K562 (cell line): Measurements from ENCODE around the gene SHB. TPM values are rescaled to one million over a fixed set of nuclear protein-coding genes. Genes with fewer than 3 reads are reported as not detected.

Experiments
- ATAC-seq: fragments of 200-7000 bp; cut with Tn5 transposase; 3 replicates; pipeline ENCODE4 v1.9.1; 2020; ENCODE audit warnings: moderate library complexity
- BruUV-seq: library from RNA; stranded (reverse); fragments of 400-500 nt; replicated peaks from 2 replicates; lab custom pipeline; 2021; lab: Mats Ljungman, UMichigan
- CTCF ChIA-PET: fragments of 300-600 bp; formaldehyde crosslinking; extraction: SDS; loops from one replicate; lab custom pipeline; 2021; ENCODE audit warnings: low intra/inter-chr PET ratio; lab: Yijun Ruan, JAX
- POLR2A ChIA-PET: fragments of 300-600, 350-650 bp; sonication (Branson Sonifier 250); formaldehyde crosslinking; extraction: SDS; loops from one replicate; lab custom pipeline; 2021; ENCODE audit warnings: antibody characterized with exemption, inconsistent platforms; lab: Yijun Ruan, JAX
- DNase-seq, 4 experiments: peaks; one replicate each; pipeline versions ENCODE4 v3.0.0 to v3.0.0-alpha.2; 2011 to 2018; ENCODE audit warnings: low spot score in 3 of 4, mixed read lengths in 3 of 4; ENCODE audit errors: extremely low read depth in 1 of 4
- FAIRE-seq: peaks from 2 replicates; lab custom pipeline; 2011; peaks lifted over from hg19 to GRCh38; lab: Jason Lieb, UNC
- H2AFZ ChIP-seq: 2 replicates; pipeline ENCODE4 v1.6.0; 2011; ENCODE audit warnings: low read depth, low read length, control low read depth, inconsistent platforms
- H3K27ac ChIP-seq: fragments of 200-600 bp; 3 replicates; pipeline ENCODE4 v1.8.0; 2011; ENCODE audit warnings: low read depth, mild to moderate bottlenecking, control low read depth, inconsistent platforms, low read length, moderate library complexity, mixed read lengths; ENCODE audit errors: extremely low read depth
- H3K27me3 ChIP-seq, 2 experiments: fragments of 300-600 bp in 1 of 2; 2 replicates in 1 of 2; 3 replicates in 1 of 2; pipeline versions ENCODE4 v1.6.0 to v1.8.0; 2011; ENCODE audit warnings: inconsistent platforms in 2 of 2, low read length in 2 of 2, mild to moderate bottlenecking in 1 of 2, mixed read lengths in 1 of 2, moderate library complexity in 1 of 2; ENCODE audit not compliant: control insufficient read depth in 2 of 2, insufficient read depth in 2 of 2
- H3K36me3 ChIP-seq: fragments of 300-600 bp; 3 replicates; pipeline ENCODE4 v1.8.0; 2011; ENCODE audit warnings: mild to moderate bottlenecking, low read length, inconsistent platforms; ENCODE audit not compliant: control insufficient read depth, insufficient read depth
- H3K4me1 ChIP-seq, 2 experiments: fragments of 200-600 bp in 1 of 2; replicated peaks in 1 of 2; 2 replicates in 1 of 2; 3 replicates in 1 of 2; pipeline versions ENCODE4 v1.5.1 to v1.8.0; 2011; ENCODE audit warnings: inconsistent platforms in 2 of 2, low read length in 2 of 2, mild to moderate bottlenecking in 1 of 2, mixed read lengths in 1 of 2, moderate library complexity in 1 of 2; ENCODE audit not compliant: control insufficient read depth in 2 of 2, insufficient read depth in 2 of 2
- H3K4me2 ChIP-seq: 2 replicates; pipeline ENCODE4 v1.6.1; 2011; ENCODE audit warnings: low read length, control low read depth, inconsistent platforms, mixed read lengths; ENCODE audit not compliant: insufficient read depth
- H3K4me3 ChIP-seq: fragments of 200-600 bp; sonication (generic), shearing (Covaris generic); 2 replicates; pipeline ENCODE4 v1.5.1; 2016; ENCODE audit warnings: control low read depth, inconsistent platforms
- H3K79me2 ChIP-seq: fragments of 200-600 bp; 3 replicates; pipeline ENCODE4 v1.8.0; 2011; ENCODE audit warnings: low read length, inconsistent platforms; ENCODE audit not compliant: control insufficient read depth, insufficient read depth
- H3K9ac ChIP-seq, 2 experiments: 2 replicates each; pipeline versions ENCODE4 v1.6.0 to v1.6.1; 2011; ENCODE audit warnings: low read depth in 2 of 2, low read length in 2 of 2, control low read depth in 1 of 2, inconsistent platforms in 1 of 2, mild to moderate bottlenecking in 1 of 2, mixed read lengths in 1 of 2; ENCODE audit not compliant: insufficient read depth in 1 of 2
- H3K9me1 ChIP-seq: one replicate; pipeline ENCODE4 v1.6.0; 2011; ENCODE audit warnings: inconsistent platforms, mild to moderate bottlenecking, low read length, moderate library complexity; ENCODE audit not compliant: control insufficient read depth, insufficient read depth
- H3K9me3 ChIP-seq: replicated peaks from 2 replicates; pipeline ENCODE4 v1.5.1; 2011; ENCODE audit warnings: low read depth, low read length, inconsistent platforms; ENCODE audit not compliant: control insufficient read depth, insufficient read depth
- H4K20me1 ChIP-seq: replicated peaks from 2 replicates; pipeline ENCODE4 v1.6.1; 2011; ENCODE audit warnings: low read length, inconsistent platforms, mixed read lengths; ENCODE audit not compliant: control insufficient read depth, insufficient read depth
- ATF7 ChIP-seq: fragments of 450-650 bp; IDR thresholded peaks from 2 replicates; pipeline ENCODE4 v1.7.1; 2014; ENCODE audit warnings: mild to moderate bottlenecking, moderate library complexity
- CC2D1A ChIP-seq: fragments of 450-650 bp; IDR thresholded peaks from 2 replicates; pipeline ENCODE4 v1.6.1; 2017; ENCODE audit warnings: mild to moderate bottlenecking
- CEBPB ChIP-seq: fragments of 450-650 bp; IDR thresholded peaks from 2 replicates; pipeline ENCODE4 v1.6.1; 2016; ENCODE audit warnings: missing genetic modification characterization, missing compliant biosample characterization
- CREB1 ChIP-seq, 2 experiments: sonication (generic) in 1 of 2; formaldehyde crosslinking in 1 of 2; IDR thresholded peaks; 2 replicates each; pipeline versions ENCODE4 v1.6.1 to v1.8.0; 2012 to 2022; ENCODE audit warnings: inconsistent platforms in 1 of 2, mild to moderate bottlenecking in 1 of 2, missing genetic modification reagents in 1 of 2, moderate library complexity in 1 of 2
- HDAC1 ChIP-seq, 2 experiments: fragments of 450-650 bp; IDR thresholded peaks; 2 replicates each; pipeline ENCODE4 v1.6.1; 2016 to 2017; ENCODE audit warnings: inconsistent platforms in 1 of 2, mild to moderate bottlenecking in 1 of 2, moderate library complexity in 1 of 2
- HOXB6 ChIP-seq: fragments of 250-450 bp; sonication (Bioruptor Pico); IDR thresholded peaks from 2 replicates; pipeline ENCODE4 v1.5.1; 2022; ENCODE audit warnings: mild to moderate bottlenecking, borderline replicate concordance
- KAT2B ChIP-seq: IDR thresholded peaks from one replicate; pipeline ENCODE4 v1.6.1; 2012; ENCODE audit warnings: low read depth, mild to moderate bottlenecking, control low read depth, inconsistent platforms, low read length, moderate library complexity
- MECOM ChIP-seq: fragments of 250-450 bp; sonication (Bioruptor Pico); IDR thresholded peaks from 2 replicates; pipeline ENCODE4 v1.8.0; 2022; ENCODE audit warnings: inconsistent platforms
- MED1 ChIP-seq: sonication (generic); formaldehyde crosslinking; IDR thresholded peaks from 2 replicates; pipeline ENCODE4 v1.8.1; 2023; ENCODE audit warnings: missing genetic modification reagents, borderline replicate concordance
- POLR3G ChIP-seq: IDR thresholded peaks from 2 replicates; pipeline ENCODE4 v1.6.1; 2011; ENCODE audit not compliant: insufficient read length, insufficient replicate concordance; ENCODE audit errors: extremely low read depth
- RFX1 ChIP-seq: fragments of 450-650 bp; IDR thresholded peaks from 2 replicates; pipeline ENCODE4 v1.6.1; 2016; ENCODE audit warnings: mild to moderate bottlenecking, moderate library complexity
- ZNF175 ChIP-seq: fragments of 200-800 bp; sonication (Bioruptor generic); IDR thresholded peaks from 2 replicates; pipeline ENCODE4 v1.6.1; 2016; ENCODE audit warnings: low read depth, mild to moderate bottlenecking, missing genetic modification characterization, missing compliant biosample characterization
- ZNF354B ChIP-seq: fragments of 250-450 bp; sonication (Bioruptor Pico); IDR thresholded peaks from 2 replicates; pipeline ENCODE4 v1.4.0; 2020
- WGBS: fragments of 100-300 bp; shearing (Covaris generic); methylation state at CpG from one replicate; pipeline ENCODE4 v1.1.6; 2016; ENCODE audit warnings: low coverage, mixed read lengths; ENCODE audit not compliant: insufficient coverage; ENCODE audit errors: missing lambda C conversion rate; 5-methylcytosine and 5-hydroxymethylcytosine counted together
- in situ Hi-C: fragments of 300-500 bp; cut with MboI; formaldehyde crosslinking; loops from 4 replicates; pipeline ENCODE4 v1.15.0; 2018; ENCODE audit warnings: inconsistent platforms, mixed read lengths
- intact Hi-C: fragments of 100-400 bp; cut with micrococcal nuclease; formaldehyde crosslinking; loops from 2 replicates; pipeline ENCODE4 v1.14.2; 2022
- polyA plus RNA-seq, 8 experiments: library from polyadenylated mRNA; depleted of rRNA in 4 of 8; stranded (reverse) in 5 of 8; unstranded in 3 of 8; fragments of >200 nt; fragmentation: Nextera tagmentation in 2 of 8; fragmentation: Illumina TruSeq in 1 of 8; extraction: Ambion mirVana in 2 of 8; extraction: Trizol in 1 of 8; gene quantifications; 2 replicates each; pipeline versions ENCODE4 v1.2.1 to v1.2.3, GENCODE V29; 2011 to 2014; ENCODE audit warnings: inconsistent platforms in 1 of 8, missing spikeins in 1 of 8
- total RNA-seq, 7 experiments: library from RNA; depleted of rRNA in 6 of 7; stranded (reverse); fragments of >200 nt in 6 of 7; fragmentation: Illumina TruSeq in 2 of 7; extraction: Trizol in 2 of 7; gene quantifications; 2 replicates each; pipeline versions ENCODE4 v1.2.1 to v1.2.3, GENCODE V29; 2011 to 2021; ENCODE audit warnings: low replicate concordance in 1 of 7

SHB gene
- total and polyA plus RNA-seq, 9 of the 15 experiments (the other 6 are each of a cell fraction or from before 2014, with no cell fraction given) = 0.78 to 16.0 (median 5.3) TPM

DNA sequence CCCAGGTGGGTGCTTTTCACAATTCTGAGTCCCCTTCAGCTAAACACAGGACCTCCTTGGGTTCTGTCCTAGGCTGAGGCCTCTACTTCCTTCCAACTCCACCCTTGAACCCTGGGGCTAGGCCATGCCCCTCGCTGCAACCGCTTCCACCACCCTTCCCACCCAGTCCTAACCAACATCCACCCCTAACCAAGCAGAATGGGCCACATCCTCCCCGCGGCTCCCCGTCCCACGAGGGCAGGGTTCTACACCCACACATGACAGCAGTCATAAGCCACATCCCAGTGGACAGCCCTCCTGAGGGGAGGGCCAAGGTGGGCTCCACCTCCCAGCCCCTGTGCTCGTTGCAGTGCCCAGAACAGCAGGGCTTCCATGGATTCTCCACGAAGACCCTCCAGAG lies 65.8 kb downstream of the SHB start:
- Histone ChIP-seq H3K4me2 (no peak overlapping the region), H3K27ac (no peak overlapping the region), H3K9me1 (peaks cover 6% of the 10 kb centered on the region), H4K20me1 (peaks cover 20% of the 10 kb centered on the region), H3K36me3 (no peaks in the 10 kb centered on the region), H3K4me3 (no peak overlapping the region), H3K79me2 (no peaks in the 10 kb centered on the region), H3K27me3 (no peaks in the 10 kb centered on the region), H3K4me1 (peaks cover 7 to 17% of the 10 kb centered on the region in 2 experiments), H3K9ac (0 out of 4 replicates have a peak overlapping the region, but pooled peaks of 1 of the 2 experiments have one; percentile 29), H3K9me3 (no peaks in the 10 kb centered on the region), H2AFZ (no peak overlapping the region)
- ATAC-seq = no peak
- no peak for DNase-seq
- intact Hi-C loops (no loop called here), in situ Hi-C loops (no loop called here)
- no peak for TF ChIP-seq MECOM (CRISPR knock-in tag)
- TF ChIP-seq POLR3G = no peak
- TF ChIP-seq KAT2B = no peak
- TF ChIP-seq MED1 (CRISPR knock-in tag) = no peak
- no peak for TF ChIP-seq RFX1
- TF ChIP-seq ZNF354B = no peak
- TF ChIP-seq HOXB6 (CRISPR knock-in tag) = no peak
- TF ChIP-seq ZNF175 (CRISPR knock-in tag) = no peak
- TF ChIP-seq ATF7 = no peak
- no peak for TF ChIP-seq CC2D1A
- TF ChIP-seq CEBPB (tag) = no peak
- TF ChIP-seq HDAC1 (IDR thresholded peaks at IDR 0.05) = no peak
- no peak for TF ChIP-seq CREB1 (IDR thresholded peaks at IDR 0.05)
- no peak for TF ChIP-seq CREB1 (CRISPR knock-in tag; IDR thresholded peaks at IDR 0.05)
- no peak for FAIRE-seq
- BruUV-seq = no TSS peak
- ChIA-PET POLR2A (interaction anchor here (0.6 to 1.1 kb wide), 2 partner anchors 20 to 49 kb away, joined by 3 to 5 read pairs; no protein-coding TSS in a partner anchor), CTCF (no interaction called here)
- 64% methylated on average over 8 of the region's 8 CpGs for WGBS
